Gastroesophageal sphincter (tissue), 4 donors: ENCODE measurements around the gene NUDT16. TPM values are rescaled to one million over a fixed set of nuclear protein-coding genes. Genes with fewer than 3 reads are reported as not detected.

Experiments used
- ATAC-seq: fragments of 150-250 bp; one replicate; pipeline ENCODE4 v1.9.1; 2016; ENCODE audit warnings: mild to moderate bottlenecking, moderate library complexity
- H3K27ac ChIP-seq, 4 donors: fragments of 200-600 bp; sonication (generic) in 3 of 4; 1 replicate in 3 of 4; 2 replicates in 1 of 4; pipeline ENCODE4 v1.5.1; 2016 to 2019
- H3K27me3 ChIP-seq: fragments of 200-600 bp; sonication (generic); one replicate; pipeline ENCODE4 v1.5.1; 2019
- H3K36me3 ChIP-seq, 2 donors: fragments of 200-600 bp; sonication (generic); one replicate each; pipeline ENCODE4 v1.5.1; 2019; ENCODE audit warnings: control low read depth in 1 of 2
- H3K4me1 ChIP-seq, 3 donors: fragments of 200-600 bp; sonication (generic); 1 replicate in 2 of 3; 2 replicates in 1 of 3; pipeline ENCODE4 v1.5.1; 2016 to 2019; ENCODE audit warnings: control low read depth in 2 of 3
- H3K4me3 ChIP-seq, 2 donors: fragments of 200-600 bp; sonication (generic); one replicate each; pipeline ENCODE4 v1.5.1; 2019; ENCODE audit warnings: mild to moderate bottlenecking in 1 of 2, moderate library complexity in 1 of 2
- H3K9me3 ChIP-seq, 3 donors: fragments of 200-600 bp; sonication (generic); one replicate each; pipeline ENCODE4 v1.5.1; 2017 to 2019; ENCODE audit warnings: control low read depth in 2 of 3
- EP300 ChIP-seq: sonication (generic); formaldehyde crosslinking; IDR thresholded peaks from one replicate; pipeline ENCODE4 v1.6.1; 2017; ENCODE audit warnings: antibody characterized with exemption, mild to moderate bottlenecking
- POLR2A ChIP-seq, 2 donors: fragments of 450-650 bp; IDR thresholded peaks; one replicate each; pipeline ENCODE4 v1.6.1; 2017; ENCODE audit warnings: antibody characterized with exemption in 2 of 2, mild to moderate bottlenecking in 2 of 2, moderate library complexity in 1 of 2
- POLR2AphosphoS5 ChIP-seq: sonication (generic); formaldehyde crosslinking; IDR thresholded peaks from one replicate; pipeline ENCODE4 v1.6.1; 2017; ENCODE audit warnings: antibody characterized with exemption
- WGBS, 2 donors: methylation state at CpG; one replicate each; pipeline ENCODE4 v1.1.5; 2018; ENCODE audit warnings: low coverage in 1 of 2; 5-methylcytosine and 5-hydroxymethylcytosine counted together
- total RNA-seq, 4 donors: library from RNA; depleted of rRNA; stranded (reverse); fragments of >200 nt; gene quantifications; one replicate each; pipeline ENCODE4 v1.1.0, GENCODE V29; 2016
- TF ChIP-seq, protein P1 (sequence below), 4 experiments: fragments of 200-600 bp in 2 of 4; fragments of 450-650 bp in 2 of 4; sonication (generic) in 1 of 4; IDR thresholded peaks; one replicate each; pipeline ENCODE4 v1.5.1; 2017 to 2019; ENCODE audit warnings: antibody characterized with exemption in 4 of 4, mild to moderate bottlenecking in 2 of 4, moderate library complexity in 2 of 4

Gene NUDT16
- total RNA-seq, 4 donors from 2014 or later, result 28.8 to 56.5 (median 37.4) TPM

DNA sequence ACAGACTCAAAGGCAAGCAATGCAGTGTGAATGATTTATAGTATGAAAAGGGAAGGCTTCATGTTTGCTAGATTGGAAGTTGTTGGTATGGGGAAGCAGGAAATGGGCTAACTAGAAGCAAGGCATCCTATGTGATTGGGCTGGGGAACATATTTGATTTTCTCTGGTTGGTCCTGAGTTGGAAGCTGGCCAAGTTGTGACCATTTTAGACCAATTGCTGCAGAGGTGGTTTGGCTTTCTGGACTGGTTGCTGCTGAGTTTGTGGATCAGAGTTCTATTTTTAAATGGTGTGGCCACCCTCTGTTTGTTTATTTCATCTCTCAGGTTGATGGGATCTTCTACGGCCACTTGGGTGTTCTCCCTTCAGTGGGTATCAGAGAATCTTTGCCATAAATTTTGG, 39.7 kb downstream of the NUDT16 start:
- no peak for ATAC-seq
- Histone ChIP-seq H3K27ac (no peak overlapping the region), H3K36me3 (no peaks in the 10 kb centered on the region), H3K27me3 (no peaks in the 10 kb centered on the region), H3K4me1 (no peaks in the 10 kb centered on the region), H3K9me3 (peaks cover 0 to under 1% (median 0%) of the 10 kb centered on the region in 3 donors), H3K4me3 (no peak overlapping the region)
- TF ChIP-seq, protein P1, sequence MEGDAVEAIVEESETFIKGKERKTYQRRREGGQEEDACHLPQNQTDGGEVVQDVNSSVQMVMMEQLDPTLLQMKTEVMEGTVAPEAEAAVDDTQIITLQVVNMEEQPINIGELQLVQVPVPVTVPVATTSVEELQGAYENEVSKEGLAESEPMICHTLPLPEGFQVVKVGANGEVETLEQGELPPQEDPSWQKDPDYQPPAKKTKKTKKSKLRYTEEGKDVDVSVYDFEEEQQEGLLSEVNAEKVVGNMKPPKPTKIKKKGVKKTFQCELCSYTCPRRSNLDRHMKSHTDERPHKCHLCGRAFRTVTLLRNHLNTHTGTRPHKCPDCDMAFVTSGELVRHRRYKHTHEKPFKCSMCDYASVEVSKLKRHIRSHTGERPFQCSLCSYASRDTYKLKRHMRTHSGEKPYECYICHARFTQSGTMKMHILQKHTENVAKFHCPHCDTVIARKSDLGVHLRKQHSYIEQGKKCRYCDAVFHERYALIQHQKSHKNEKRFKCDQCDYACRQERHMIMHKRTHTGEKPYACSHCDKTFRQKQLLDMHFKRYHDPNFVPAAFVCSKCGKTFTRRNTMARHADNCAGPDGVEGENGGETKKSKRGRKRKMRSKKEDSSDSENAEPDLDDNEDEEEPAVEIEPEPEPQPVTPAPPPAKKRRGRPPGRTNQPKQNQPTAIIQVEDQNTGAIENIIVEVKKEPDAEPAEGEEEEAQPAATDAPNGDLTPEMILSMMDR (IDR thresholded peaks at IDR 0.05), result no peak
- TF ChIP-seq EP300 (no peak), POLR2A (IDR thresholded peaks at IDR 0.05) (no peak), POLR2AphosphoS5 (no peak)
- 67 to 71% methylated on average over 1 of the region's 1 CpG for WGBS, 2 donors

GRCh38 chr3:131421957-131422498, 40.5 kb downstream of the NUDT16 start:
- no peaks in the 10 kb centered on the region for H3K36me3 ChIP-seq
- no peak for ATAC-seq

GRCh38 chr3:131427226-131427625, 45.7 kb downstream of the NUDT16 start:
- 36 to 71% methylated on average over 1 to 2 of the region's 2 CpGs for WGBS, 2 donors
- H3K4me3 ChIP-seq, result no peak overlapping the region
- no peaks in the 10 kb centered on the region for H3K36me3 ChIP-seq
- no peak overlapping the region for H3K27ac ChIP-seq
- H3K27me3 ChIP-seq, result no peaks in the 10 kb centered on the region
- no peaks in the 10 kb centered on the region for H3K4me1 ChIP-seq
- no peak for ATAC-seq
- no peaks in the 10 kb centered on the region for H3K9me3 ChIP-seq
- TF ChIP-seq, protein P1 (IDR thresholded peaks at IDR 0.05), result no peak
- TF ChIP-seq POLR2A (IDR thresholded peaks at IDR 0.05), result no peak
- no peak for TF ChIP-seq EP300
- no peak for TF ChIP-seq POLR2AphosphoS5

More at GRCh38 chr3:131421957-131422498, 40.5 kb downstream of the NUDT16 start:
- no peak overlapping the region for H3K27ac ChIP-seq
- no peak for TF ChIP-seq POLR2AphosphoS5
- TF ChIP-seq EP300, result no peak
- TF ChIP-seq, protein P1 (IDR thresholded peaks at IDR 0.05), result no peak
- TF ChIP-seq POLR2A (IDR thresholded peaks at IDR 0.05), result no peak
- no peaks in the 10 kb centered on the region for H3K27me3 ChIP-seq
- H3K9me3 ChIP-seq, result no peaks in the 10 kb centered on the region
- H3K4me1 ChIP-seq, result no peaks in the 10 kb centered on the region
- no peak overlapping the region for H3K4me3 ChIP-seq

DNA sequence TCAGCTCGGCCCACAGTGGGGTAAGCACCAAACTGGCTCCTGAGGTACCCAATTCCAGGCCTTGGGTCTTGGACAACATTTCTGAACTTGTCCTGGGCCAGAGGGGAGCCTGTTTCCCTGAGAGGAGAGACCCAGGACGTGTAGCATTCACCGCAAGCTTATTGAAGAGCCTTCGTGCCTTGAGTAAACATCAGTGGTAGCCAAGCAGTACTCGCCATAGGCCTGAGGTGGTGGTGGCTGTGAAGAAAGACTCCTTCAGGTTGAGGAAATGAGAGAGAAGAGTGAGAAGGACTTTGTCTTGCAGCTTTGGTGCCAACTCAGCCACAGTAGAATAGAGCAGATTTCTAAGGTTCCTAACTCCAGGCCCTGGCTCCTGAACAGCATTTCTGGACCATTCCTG, 50.2 kb downstream of the NUDT16 start:
- H3K27me3 ChIP-seq, result no peaks in the 10 kb centered on the region
- H3K4me3 ChIP-seq, result no peak overlapping the region
- H3K27ac ChIP-seq, result no peak overlapping the region
- no peaks in the 10 kb centered on the region for H3K4me1 ChIP-seq
- H3K36me3 ChIP-seq, result no peaks in the 10 kb centered on the region
- WGBS, 2 donors, result 59 to 80% methylated on average over 1 to 4 of the region's 5 CpGs
- no peak for ATAC-seq
- no peak for TF ChIP-seq POLR2AphosphoS5
- TF ChIP-seq EP300, result no peak
- TF ChIP-seq POLR2A (IDR thresholded peaks at IDR 0.05), result no peak
- TF ChIP-seq, protein P1 (IDR thresholded peaks at IDR 0.05), result no peak
- H3K9me3 ChIP-seq, result no peaks in the 10 kb centered on the region

DNA sequence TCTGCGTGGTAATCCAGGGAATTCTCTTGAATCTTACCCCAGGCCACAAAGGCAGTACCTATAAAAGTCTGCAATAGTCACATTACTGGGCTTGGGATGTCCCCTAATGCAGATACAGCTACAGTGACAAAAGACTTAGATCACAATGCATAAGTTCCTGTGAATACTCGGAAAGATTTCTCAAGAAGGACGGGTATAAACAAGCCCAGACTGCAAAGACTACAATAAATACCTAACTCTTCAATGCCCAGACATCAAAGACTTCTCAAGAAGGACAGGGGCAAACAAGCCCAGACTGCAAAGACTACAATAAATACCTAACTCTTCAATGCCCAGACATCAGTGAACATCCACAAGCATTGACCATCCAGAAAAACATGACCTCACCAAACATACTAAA, 50.9 kb downstream of the NUDT16 start:
- Histone ChIP-seq H3K27ac (no peak overlapping the region), H3K9me3 (no peaks in the 10 kb centered on the region), H3K27me3 (no peaks in the 10 kb centered on the region), H3K36me3 (no peaks in the 10 kb centered on the region), H3K4me1 (no peaks in the 10 kb centered on the region), H3K4me3 (no peak overlapping the region)
- 77 to 79% methylated on average over 2 to 3 of the region's 3 CpGs for WGBS, 2 donors
- TF ChIP-seq, protein P1 (IDR thresholded peaks at IDR 0.05), result no peak
- TF ChIP-seq POLR2AphosphoS5, result no peak
- no peak for TF ChIP-seq EP300
- TF ChIP-seq POLR2A (IDR thresholded peaks at IDR 0.05), result no peak
- no peak for ATAC-seq
